Suprapubic skin (tissue), 3 donors: ENCODE results near the gene EXOC7.

Experiments
- POLR2A ChIP-seq, 2 donors: fragments of 450-650 bp; IDR thresholded peaks; one replicate each; pipeline ENCODE4 v1.6.1; 2017; ENCODE audit warnings: antibody characterized with exemption in 2 of 2, mild to moderate bottlenecking in 2 of 2, moderate library complexity in 2 of 2
- TF ChIP-seq, protein P1 (sequence below), 2 donors: fragments of 200-600 bp in 1 of 2; fragments of 450-650 bp in 1 of 2; sonication (generic) in 1 of 2; IDR thresholded peaks; one replicate each; pipeline ENCODE4 v1.5.1; 2016 to 2019; ENCODE audit warnings: antibody characterized with exemption in 2 of 2, mild to moderate bottlenecking in 1 of 2, moderate library complexity in 1 of 2

DNA sequence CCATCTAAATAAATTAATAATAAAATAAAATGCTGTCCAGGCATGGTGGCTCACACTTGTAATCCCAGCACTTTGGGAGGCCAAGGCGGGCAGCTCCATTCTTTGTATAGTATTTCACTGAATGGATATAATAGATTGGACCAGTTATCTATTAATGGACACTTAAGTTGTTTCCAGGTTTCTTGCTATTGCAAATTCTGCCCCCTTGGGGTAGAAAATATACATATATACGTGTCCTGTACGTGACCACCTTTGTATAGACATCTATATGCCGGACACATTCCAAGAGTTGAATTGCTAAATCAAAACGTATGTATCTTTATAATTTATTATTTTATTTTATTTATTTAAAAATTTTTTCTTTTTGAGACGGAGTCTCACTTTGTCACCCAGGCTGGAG, 3.9 kb upstream of the EXOC7 start:
- TF ChIP-seq, protein P1, sequence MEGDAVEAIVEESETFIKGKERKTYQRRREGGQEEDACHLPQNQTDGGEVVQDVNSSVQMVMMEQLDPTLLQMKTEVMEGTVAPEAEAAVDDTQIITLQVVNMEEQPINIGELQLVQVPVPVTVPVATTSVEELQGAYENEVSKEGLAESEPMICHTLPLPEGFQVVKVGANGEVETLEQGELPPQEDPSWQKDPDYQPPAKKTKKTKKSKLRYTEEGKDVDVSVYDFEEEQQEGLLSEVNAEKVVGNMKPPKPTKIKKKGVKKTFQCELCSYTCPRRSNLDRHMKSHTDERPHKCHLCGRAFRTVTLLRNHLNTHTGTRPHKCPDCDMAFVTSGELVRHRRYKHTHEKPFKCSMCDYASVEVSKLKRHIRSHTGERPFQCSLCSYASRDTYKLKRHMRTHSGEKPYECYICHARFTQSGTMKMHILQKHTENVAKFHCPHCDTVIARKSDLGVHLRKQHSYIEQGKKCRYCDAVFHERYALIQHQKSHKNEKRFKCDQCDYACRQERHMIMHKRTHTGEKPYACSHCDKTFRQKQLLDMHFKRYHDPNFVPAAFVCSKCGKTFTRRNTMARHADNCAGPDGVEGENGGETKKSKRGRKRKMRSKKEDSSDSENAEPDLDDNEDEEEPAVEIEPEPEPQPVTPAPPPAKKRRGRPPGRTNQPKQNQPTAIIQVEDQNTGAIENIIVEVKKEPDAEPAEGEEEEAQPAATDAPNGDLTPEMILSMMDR (IDR thresholded peaks at IDR 0.05), result no peak
- TF ChIP-seq POLR2A (IDR thresholded peaks at IDR 0.05), result no peak
